Adrenal gland (tissue), 5 donors: ENCODE data around the gene DPP10.

Experiments used
- POLR2A ChIP-seq, 2 donors: fragments of 450-650 bp; IDR thresholded peaks; one replicate each; pipeline ENCODE4 v1.6.1; 2017; ENCODE audit warnings: antibody characterized with exemption in 2 of 2, mild to moderate bottlenecking in 2 of 2, moderate library complexity in 1 of 2
- TF ChIP-seq, protein P1 (sequence below), 6 experiments: fragments of 450-650 bp in 4 of 6; fragments of 200-600 bp in 2 of 6; sonication (generic) in 1 of 6; IDR thresholded peaks; 1 replicate in 5 of 6; 2 replicates in 1 of 6; pipeline versions ENCODE4 v1.5.1 to v1.8.0; 2016 to 2021; ENCODE audit warnings: antibody characterized with exemption in 6 of 6, mild to moderate bottlenecking in 2 of 6, moderate library complexity in 1 of 6
- donor health status: DM: no; HTN: no; CAD: no.

DNA sequence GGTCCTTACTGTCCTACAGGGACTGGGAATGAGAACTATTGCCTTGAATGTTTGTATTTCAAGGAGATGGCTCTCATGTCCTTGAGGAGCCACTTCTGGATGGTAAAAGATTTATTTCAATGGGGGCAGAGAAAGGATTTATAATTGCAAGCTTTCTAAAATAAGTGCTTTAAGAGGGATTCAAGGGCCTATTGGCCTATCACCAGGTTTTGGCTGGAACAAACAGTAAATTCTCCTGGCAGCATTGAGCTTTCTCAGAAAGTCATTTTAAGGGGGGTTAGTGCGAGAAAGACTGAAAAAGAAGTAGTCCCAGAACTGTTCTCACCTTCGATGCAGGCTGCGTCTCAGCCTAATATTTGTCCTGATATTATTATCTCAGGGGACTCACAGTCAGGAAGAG lies 29.8 kb downstream of the DPP10 start:
- TF ChIP-seq, protein P1, sequence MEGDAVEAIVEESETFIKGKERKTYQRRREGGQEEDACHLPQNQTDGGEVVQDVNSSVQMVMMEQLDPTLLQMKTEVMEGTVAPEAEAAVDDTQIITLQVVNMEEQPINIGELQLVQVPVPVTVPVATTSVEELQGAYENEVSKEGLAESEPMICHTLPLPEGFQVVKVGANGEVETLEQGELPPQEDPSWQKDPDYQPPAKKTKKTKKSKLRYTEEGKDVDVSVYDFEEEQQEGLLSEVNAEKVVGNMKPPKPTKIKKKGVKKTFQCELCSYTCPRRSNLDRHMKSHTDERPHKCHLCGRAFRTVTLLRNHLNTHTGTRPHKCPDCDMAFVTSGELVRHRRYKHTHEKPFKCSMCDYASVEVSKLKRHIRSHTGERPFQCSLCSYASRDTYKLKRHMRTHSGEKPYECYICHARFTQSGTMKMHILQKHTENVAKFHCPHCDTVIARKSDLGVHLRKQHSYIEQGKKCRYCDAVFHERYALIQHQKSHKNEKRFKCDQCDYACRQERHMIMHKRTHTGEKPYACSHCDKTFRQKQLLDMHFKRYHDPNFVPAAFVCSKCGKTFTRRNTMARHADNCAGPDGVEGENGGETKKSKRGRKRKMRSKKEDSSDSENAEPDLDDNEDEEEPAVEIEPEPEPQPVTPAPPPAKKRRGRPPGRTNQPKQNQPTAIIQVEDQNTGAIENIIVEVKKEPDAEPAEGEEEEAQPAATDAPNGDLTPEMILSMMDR (IDR thresholded peaks at IDR 0.05) = no peak
- no peak for TF ChIP-seq POLR2A (IDR thresholded peaks at IDR 0.05)
